HepG2 (cell line): ENCODE data around the gene SLC26A5. TPM values are rescaled to one million over a fixed set of nuclear protein-coding genes. Genes with fewer than 3 reads are reported as not detected.
A peak's percentile ranks its signal among the peaks of the same experiment; 100 is the strongest.

Source experiments
- AHDC1 ChIP-seq: sonication (generic); formaldehyde crosslinking; IDR thresholded peaks from 2 replicates; pipeline ENCODE4 v1.5.1; 2020; ENCODE audit warnings: mild to moderate bottlenecking, missing genetic modification reagents, borderline replicate concordance
- ATF7 ChIP-seq, 2 experiments: fragments of 450-650 bp in 1 of 2; sonication (generic) in 1 of 2; formaldehyde crosslinking in 1 of 2; IDR thresholded peaks; 2 replicates each; pipeline versions ENCODE4 v1.4.0 to v1.6.1; 2016 to 2020; ENCODE audit warnings: antibody characterized with exemption in 1 of 2, mild to moderate bottlenecking in 1 of 2, missing genetic modification reagents in 1 of 2
- BCL3 ChIP-seq: sonication (generic); formaldehyde crosslinking; IDR thresholded peaks from 2 replicates; pipeline ENCODE4 v1.5.1; 2020; ENCODE audit warnings: mild to moderate bottlenecking, missing genetic modification reagents, moderate library complexity
- GABPA ChIP-seq, 2 experiments: IDR thresholded peaks; 2 replicates each; pipeline ENCODE4 v1.6.1; 2011 to 2016; ENCODE audit warnings: low read depth in 2 of 2, low read length in 1 of 2, missing biosample characterization in 1 of 2, missing genetic modification characterization in 1 of 2
- HDAC2 ChIP-seq: sonication (generic); formaldehyde crosslinking; IDR thresholded peaks from 2 replicates; pipeline ENCODE4 v1.4.0; 2020; ENCODE audit warnings: missing genetic modification reagents
- NCOA5 ChIP-seq: sonication (generic); formaldehyde crosslinking; IDR thresholded peaks from 2 replicates; pipeline ENCODE4 v1.4.0; 2020; ENCODE audit warnings: missing genetic modification reagents
- SOX13 ChIP-seq, 3 experiments: fragments of 450-650 bp in 1 of 3; sonication (generic) in 1 of 3; formaldehyde crosslinking in 1 of 3; IDR thresholded peaks in 2 of 3; conservative IDR thresholded peaks in 1 of 3; 2 replicates each; pipeline versions ENCODE4 v1.5.0 to v1.6.1; 2016 to 2020; ENCODE audit warnings: antibody characterized with exemption in 1 of 3, mild to moderate bottlenecking in 1 of 3, missing compliant biosample characterization in 1 of 3, missing genetic modification reagents in 1 of 3, moderate library complexity in 1 of 3
- SP140L ChIP-seq: sonication (generic); formaldehyde crosslinking; IDR thresholded peaks from 2 replicates; pipeline ENCODE4 v1.4.0; 2020; ENCODE audit warnings: missing genetic modification reagents, borderline replicate concordance
- SRSF1 ChIP-seq: fragments of 200-400 bp; formaldehyde crosslinking; optimal IDR thresholded peaks from 2 replicates; pipeline ENCODE3; 2017; ENCODE audit warnings: mild to moderate bottlenecking, low read depth, low read length, moderate library complexity
- TBP ChIP-seq: sonication (generic); formaldehyde crosslinking; IDR thresholded peaks from 2 replicates; pipeline ENCODE4 v1.5.0; 2020; ENCODE audit warnings: missing genetic modification reagents
- ZBTB33 ChIP-seq: sonication (generic); formaldehyde crosslinking; IDR thresholded peaks from 2 replicates; pipeline ENCODE4 v1.4.0; 2020; ENCODE audit warnings: missing genetic modification reagents
- ZEB1 ChIP-seq: IDR thresholded peaks from 2 replicates; pipeline ENCODE4 v1.6.1; 2012; ENCODE audit warnings: mild to moderate bottlenecking, low read depth, inconsistent platforms; ENCODE audit not compliant: insufficient replicate concordance
- ZNF225 ChIP-seq: sonication (generic); formaldehyde crosslinking; IDR thresholded peaks from 2 replicates; pipeline ENCODE4 v1.4.0; 2020; ENCODE audit warnings: mild to moderate bottlenecking, missing genetic modification reagents
- ZNF674 ChIP-seq: sonication (generic); formaldehyde crosslinking; IDR thresholded peaks from 2 replicates; pipeline ENCODE4 v1.5.0; 2020; ENCODE audit warnings: low read depth, mild to moderate bottlenecking, missing genetic modification reagents
- ZNF850 ChIP-seq: sonication (generic); formaldehyde crosslinking; conservative IDR thresholded peaks from 2 replicates; pipeline ENCODE4 v1.9.0; 2021; ENCODE audit warnings: mild to moderate bottlenecking, missing genetic modification reagents
- polyA plus RNA-seq, 8 experiments: library from polyadenylated mRNA; depleted of rRNA in 3 of 8; stranded (reverse) in 7 of 8; unstranded in 1 of 8; fragments of >200 nt; fragmentation: Illumina TruSeq in 4 of 8; extraction: Trizol in 4 of 8; gene quantifications; 2 replicates each; pipeline versions ENCODE4 v1.2.1 to v1.2.3, GENCODE V29; 2011 to 2016; ENCODE audit warnings: low read depth in 4 of 8, missing spikeins in 1 of 8, mixed read lengths in 1 of 8; ENCODE audit not compliant: insufficient read depth in 1 of 8
- total RNA-seq, 5 experiments: library from RNA; depleted of rRNA; stranded (reverse); fragments of >200 nt; fragmentation: Illumina TruSeq; extraction: Trizol; gene quantifications; 2 replicates each; pipeline ENCODE4 v1.2.3, GENCODE V29; 2016; ENCODE audit warnings: low read depth in 1 of 5
- TF ChIP-seq, protein P1 (sequence below): sonication (generic); formaldehyde crosslinking; IDR thresholded peaks from 2 replicates; pipeline ENCODE4 v1.9.0; 2021; ENCODE audit warnings: missing genetic modification reagents, borderline replicate concordance

Gene SLC26A5
- total and polyA plus RNA-seq, 2 of the 13 experiments (the other 11 are each of a cell fraction or from before 2014, with no cell fraction given) = 0.08 to 0.11 TPM

DNA sequence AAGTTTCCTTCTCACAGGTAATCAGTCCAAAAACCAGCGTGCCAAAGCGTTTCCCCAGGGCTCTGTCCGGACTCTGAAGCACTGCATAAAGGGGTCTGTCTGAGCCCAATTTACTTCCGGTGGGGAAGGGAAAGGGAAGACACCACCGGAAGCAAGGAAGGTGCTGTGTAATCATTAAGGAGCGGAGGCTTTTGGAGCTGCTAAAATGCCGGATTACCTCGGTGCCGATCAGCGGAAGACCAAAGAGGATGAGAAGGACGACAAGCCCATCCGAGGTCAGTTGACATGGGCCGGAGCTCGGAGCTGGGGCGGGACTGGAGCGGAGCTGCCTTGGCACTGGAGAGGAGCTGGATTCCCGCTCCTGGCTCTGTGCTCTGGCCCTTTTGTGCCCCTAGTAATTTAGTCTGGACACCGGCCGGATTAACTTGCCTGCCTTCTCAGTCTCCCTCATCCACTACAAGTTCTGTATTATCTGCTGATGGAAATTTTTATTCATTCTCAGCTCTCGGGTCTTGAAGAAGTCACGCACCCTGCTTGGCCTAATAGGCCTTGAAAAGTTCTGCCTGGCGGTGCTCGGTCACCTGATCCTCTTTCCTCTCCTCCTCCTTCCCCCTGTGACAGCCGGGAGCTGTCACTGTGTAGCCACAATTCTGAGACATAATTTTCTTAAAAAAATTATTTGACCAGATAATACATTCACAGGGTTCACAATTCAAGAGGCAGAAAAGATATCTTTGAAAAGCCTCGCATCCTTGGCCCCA is 98.3 kb downstream of the SLC26A5 start, which contains the start of gene PSMC2 (continued):
- TF ChIP-seq, protein P1, sequence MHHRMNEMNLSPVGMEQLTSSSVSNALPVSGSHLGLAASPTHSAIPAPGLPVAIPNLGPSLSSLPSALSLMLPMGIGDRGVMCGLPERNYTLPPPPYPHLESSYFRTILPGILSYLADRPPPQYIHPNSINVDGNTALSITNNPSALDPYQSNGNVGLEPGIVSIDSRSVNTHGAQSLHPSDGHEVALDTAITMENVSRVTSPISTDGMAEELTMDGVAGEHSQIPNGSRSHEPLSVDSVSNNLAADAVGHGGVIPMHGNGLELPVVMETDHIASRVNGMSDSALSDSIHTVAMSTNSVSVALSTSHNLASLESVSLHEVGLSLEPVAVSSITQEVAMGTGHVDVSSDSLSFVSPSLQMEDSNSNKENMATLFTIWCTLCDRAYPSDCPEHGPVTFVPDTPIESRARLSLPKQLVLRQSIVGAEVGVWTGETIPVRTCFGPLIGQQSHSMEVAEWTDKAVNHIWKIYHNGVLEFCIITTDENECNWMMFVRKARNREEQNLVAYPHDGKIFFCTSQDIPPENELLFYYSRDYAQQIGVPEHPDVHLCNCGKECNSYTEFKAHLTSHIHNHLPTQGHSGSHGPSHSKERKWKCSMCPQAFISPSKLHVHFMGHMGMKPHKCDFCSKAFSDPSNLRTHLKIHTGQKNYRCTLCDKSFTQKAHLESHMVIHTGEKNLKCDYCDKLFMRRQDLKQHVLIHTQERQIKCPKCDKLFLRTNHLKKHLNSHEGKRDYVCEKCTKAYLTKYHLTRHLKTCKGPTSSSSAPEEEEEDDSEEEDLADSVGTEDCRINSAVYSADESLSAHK (CRISPR knock-in tag) = no peak
- TF ChIP-seq SP140L (CRISPR knock-in tag) (0 out of 2 replicates have a peak, but pooled peaks have one; percentile 46), ZNF225 (CRISPR knock-in tag) (no peak), ZBTB33 (no peak), SOX13 (IDR thresholded peaks at IDR 0.05) (no peak), SOX13 (CRISPR knock-in tag; conservative IDR thresholded peaks at IDR 0.05 in 1 of 2, IDR thresholded peaks at IDR 0.05 in 1 of 2) (peak in 1 of 2 experiments; percentile 14; a peak in 1 of 4 replicates), HDAC2 (CRISPR knock-in tag) (peak; percentile 71; the same call in 1 of the 2 replicates), SRSF1 (peak; percentile 58), AHDC1 (CRISPR knock-in tag) (no peak), ATF7 (IDR thresholded peaks at IDR 0.05) (no peak), ATF7 (CRISPR knock-in tag; IDR thresholded peaks at IDR 0.05) (no peak), ZNF850 (CRISPR knock-in tag) (no peak), NCOA5 (CRISPR knock-in tag) (no peak), ZNF674 (no peak), BCL3 (0 out of 2 replicates have a peak, but pooled peaks have one; percentile 55), GABPA (IDR thresholded peaks at IDR 0.05; ENCODE audit: low read depth, low read length) (peak; percentile 91), GABPA (CRISPR knock-in tag; IDR thresholded peaks at IDR 0.05; ENCODE audit: low read depth) (peak; percentile 99), TBP (CRISPR knock-in tag) (no peak), ZEB1 (no peak)
